Forelimb muscle (tissue), 1 donor: ENCODE results near the gene ATP9A. TPM values are rescaled to one million over a fixed set of nuclear protein-coding genes. Genes with fewer than 3 reads are reported as not detected.
"Not testable (repeated sequence)": the region's sequence is repeated elsewhere in the genome, so short reads cannot be mapped to it uniquely, and the experiment has no call there.

Experiments used
- DNase-seq: peaks from one replicate; pipeline ENCODE4 v3.0.0-alpha.2; 2013; ENCODE audit warnings: low read depth
- polyA plus RNA-seq: library from polyadenylated mRNA; unstranded; fragments of 120-200 nt; gene quantifications from one replicate; pipeline ENCODE4 v1.2.1, GENCODE V29; 2013; ENCODE audit not compliant: insufficient read length

ATP9A gene
- polyA plus RNA-seq, 1 donor: 63.3 TPM

GRCh38 chr20:51578145-51578459 lies 190.1 kb downstream of the ATP9A start:
- DNase-seq: no peak

DNA sequence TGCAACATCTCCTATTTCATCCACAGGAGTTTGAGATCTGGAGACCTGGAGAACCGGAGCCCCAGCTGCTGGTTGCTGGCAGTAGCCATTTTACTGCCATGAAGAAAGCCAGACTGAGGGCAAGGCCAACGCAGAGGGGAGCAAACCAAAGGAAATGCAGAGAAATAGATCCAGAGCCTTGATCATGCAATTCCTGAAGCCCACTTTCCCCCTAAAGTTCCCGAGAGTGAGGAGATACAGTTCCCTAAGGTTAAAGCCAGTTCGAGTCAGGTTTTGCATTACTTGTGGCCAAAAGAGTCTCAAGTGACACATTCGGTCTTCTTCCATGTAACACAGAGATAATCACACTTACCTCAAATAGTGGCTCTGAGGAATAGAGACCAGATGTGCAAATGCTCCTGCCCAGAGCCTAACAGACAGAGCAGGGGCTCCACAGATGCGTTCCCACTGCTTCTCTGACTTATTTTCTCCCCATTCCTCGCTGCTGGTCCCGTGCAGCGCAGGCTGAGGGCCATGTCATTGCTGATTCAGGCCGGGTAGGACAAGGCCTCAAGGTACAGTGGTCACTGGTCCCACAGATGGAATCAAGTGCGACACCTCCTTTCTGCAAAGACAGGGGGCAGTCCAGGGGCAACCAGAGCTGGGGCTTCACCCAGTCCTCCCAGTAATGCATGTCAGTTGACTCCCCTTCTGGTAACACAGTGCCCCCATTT lies 190.6 kb downstream of the ATP9A start:
- no peak for DNase-seq

DNA sequence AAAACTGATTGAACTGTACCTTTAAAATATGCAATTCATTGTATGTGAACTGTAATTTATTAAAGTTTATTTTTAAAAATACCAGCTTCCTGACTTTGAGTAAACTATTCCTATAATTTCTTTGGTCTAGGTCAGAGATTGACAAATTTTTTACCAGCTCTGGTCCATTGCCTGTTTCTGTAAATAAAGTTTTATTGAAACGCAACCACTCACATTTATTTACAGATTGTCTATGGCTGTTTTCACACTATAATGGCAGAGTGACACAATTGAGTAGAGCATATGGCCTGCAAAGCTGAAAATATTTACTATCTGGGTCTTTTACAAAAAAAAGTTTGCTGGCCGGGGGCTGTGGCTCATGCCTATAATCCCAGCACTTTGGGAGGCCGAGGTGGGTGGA lies 192.7 kb downstream of the ATP9A start:
- no peak for DNase-seq

DNA sequence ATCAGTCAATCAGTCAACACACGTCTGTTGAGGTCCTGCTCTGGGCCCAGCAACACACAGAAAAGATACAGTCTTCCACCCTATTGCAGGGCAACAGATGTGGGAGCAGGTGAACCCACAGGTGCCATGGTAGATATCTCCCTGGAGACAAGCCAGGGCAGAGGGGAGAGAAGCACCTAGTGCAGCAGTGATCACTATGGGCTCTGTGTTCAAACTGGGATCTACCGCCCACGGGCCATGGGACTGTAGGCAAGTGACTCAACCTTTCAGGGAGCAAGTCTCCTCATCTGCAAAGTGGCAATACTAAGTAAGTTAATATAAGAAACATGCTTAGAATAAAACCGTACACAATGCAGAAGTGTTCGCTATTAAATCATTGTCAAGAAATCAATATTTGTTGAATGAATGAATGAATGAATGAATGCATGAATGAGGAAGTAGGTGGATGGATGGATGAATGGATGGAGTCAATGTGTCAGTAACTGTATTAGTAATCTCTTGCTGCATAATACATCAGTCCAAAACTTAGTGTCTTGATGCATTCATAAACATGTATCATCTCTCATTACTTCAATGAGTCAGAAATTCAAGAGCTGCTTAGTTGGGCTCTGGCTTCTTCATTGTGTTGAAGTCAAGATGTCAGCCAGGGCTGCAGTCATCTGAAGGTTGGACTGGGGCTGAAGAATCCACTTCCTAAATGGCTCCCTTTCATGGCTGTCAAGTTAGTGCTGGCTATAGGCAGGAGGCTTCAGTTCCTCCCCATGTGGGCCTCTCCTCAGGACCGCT lies 193.7 kb downstream of the ATP9A start:
- DNase-seq: no peak

DNA sequence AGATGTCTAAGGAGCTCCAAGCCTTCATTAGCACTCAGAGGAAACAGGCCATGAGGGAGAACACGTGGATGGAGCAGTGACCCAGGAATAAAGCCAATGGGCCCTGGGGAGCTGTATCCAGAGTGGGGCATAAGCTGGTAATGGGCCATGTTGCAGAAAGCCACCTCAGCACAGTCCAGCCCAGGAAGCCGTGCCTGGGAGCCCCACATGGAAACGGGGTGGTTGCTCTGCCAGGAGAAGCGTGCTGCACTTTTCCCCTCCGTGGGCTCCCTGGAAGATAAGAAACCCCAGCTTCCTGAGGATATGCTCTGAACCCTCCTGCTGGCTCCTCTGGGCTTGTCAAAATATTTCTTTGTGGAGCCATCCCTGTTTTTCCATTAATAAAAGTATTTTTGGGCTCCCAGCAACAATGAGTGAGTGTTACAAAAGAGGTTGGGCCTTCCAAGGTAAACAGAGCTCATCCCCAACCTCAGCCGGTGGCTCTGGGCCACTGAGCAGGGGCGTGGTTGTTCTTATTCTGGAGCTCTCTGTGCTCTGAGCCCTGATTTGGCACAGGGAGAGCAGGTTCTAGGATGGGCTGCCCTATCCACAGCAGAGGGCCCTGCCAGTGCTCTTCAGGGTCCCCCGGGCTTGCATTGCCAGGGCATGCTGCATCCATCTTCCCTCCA lies 194.5 kb downstream of the ATP9A start:
- no peak for DNase-seq

DNA sequence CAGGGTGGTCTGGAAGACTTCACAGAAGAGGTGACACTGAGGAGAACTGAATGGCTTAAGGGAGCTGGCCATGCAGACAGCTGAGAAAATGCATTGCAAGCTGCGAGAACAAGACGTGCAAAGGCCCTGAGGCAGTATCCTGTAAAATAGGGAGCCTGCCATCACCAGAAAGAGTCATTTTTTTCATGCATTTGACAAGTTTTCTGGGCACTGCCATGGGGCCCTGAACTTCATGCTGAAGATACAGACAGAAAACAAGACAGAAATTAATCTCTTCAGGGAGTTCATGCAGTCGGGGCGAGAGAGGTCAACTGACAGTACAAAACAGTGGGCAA lies 196.8 kb downstream of the ATP9A start:
- no peak for DNase-seq

- DNase-seq: no peak
Measured at GRCh38 chr20:51570739-51571459, 197.3 kb downstream of the ATP9A start.

GRCh38 chr20:51569815-51570738 lies 198.1 kb downstream of the ATP9A start:
- DNase-seq: no peak

DNA sequence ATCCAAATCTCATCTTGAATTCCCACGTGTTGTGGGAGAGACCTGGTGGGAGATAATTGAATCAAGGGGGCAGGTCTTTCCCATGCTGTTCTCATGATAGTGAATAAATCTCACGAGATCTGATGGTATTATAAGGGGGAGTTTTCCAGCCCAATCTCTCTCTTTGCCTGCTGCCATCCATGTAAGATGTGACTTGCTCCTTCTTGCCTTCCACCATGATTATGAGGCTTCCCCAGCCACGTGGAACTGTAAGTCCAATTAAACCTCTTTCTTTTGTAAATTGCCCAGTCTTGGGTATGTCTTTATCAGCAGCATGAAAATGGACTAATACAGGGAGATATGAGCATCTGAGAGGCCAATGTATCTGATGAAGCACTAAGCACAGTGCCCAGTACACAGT lies 199.7 kb downstream of the ATP9A start:
- not testable (repeated sequence) for DNase-seq

GRCh38 chr20:51567622-51568021 lies 200.6 kb downstream of the ATP9A start:
- no peak for DNase-seq

DNA sequence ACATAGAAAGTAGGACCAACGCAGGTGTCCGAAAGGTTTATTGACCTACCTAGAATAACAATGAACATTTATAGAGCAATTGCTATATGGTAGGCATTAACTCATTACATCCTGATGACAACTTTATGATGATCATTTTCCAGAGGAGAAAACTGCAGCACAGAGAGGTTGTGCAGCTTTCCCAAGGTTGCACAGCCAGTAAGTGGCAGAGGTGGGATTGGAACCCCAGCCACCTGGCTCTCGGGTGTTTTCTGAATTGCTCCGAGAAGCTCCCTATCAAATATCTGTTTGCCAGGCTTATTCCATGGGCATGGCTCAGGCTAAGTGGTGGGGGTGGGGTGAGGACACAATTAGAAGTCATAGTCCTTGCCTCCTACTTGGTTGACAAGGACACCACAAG lies 201.6 kb downstream of the ATP9A start:
- DNase-seq: no peak

GRCh38 chr20:51565298-51566144 lies 202.7 kb downstream of the ATP9A start:
- DNase-seq: no peak

- peak; percentile 78 for DNase-seq
Measured at GRCh38 chr20:51563486-51564332, 204.5 kb downstream of the ATP9A start.

DNA sequence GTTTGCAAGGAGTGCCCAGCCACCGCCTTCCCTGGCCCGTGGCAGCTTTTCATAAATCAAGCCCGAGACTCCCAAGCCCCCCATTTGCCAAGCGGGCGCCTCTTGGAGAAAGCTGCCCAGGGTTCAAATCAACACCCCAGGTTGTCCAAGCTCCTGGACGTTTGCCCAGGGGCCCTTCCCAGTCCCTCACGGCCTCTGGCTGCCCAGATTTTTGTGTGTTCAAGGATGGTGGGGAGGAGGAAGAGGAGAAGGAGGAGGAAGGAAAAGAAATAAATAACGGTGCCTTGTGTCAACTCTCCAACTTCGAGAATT lies 205.1 kb downstream of the ATP9A start:
- no peak for DNase-seq

GRCh38 chr20:51562332-51563173 lies 205.6 kb downstream of the ATP9A start:
- peak; percentile 99 for DNase-seq

- no peak for DNase-seq
Measured at GRCh38 chr20:51562027-51562331, 206.2 kb downstream of the ATP9A start.

DNA sequence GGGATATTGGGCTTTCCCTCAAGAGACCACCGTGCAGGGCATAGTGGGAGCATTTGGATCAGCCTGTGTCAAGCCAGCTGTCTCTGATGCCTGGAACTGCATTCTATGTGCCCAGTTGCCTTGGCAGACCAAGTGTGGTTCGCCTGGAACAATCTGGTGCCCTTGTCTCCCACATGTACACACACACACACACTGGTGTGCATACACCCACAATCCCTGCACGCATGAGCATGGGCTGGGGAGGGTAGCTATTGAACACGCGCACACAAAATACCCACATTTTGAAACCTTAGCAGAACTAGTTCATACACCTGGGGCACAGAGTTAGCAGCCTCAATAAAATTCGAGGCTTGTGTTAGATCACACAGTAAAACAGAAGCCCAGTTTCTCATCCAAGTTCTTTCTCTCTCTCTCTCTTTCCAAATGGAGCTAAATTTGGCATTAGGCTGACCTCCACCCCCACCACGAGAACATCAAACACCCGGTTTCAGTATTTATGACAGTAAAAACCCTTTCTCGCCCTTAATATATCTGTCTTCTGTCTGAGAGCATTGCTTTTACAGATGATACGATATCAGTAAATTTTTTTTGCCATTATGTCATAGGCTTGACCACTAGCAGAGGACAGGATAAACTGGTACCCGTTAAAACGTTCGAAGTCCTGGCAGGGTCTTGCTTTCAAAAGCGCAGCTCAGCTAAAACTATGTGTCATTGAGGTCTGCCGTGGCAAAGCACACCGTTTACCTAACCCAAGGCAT lies 207.5 kb downstream of the ATP9A start:
- DNase-seq: no peak

GRCh38 chr20:51560042-51560441 lies 208.1 kb downstream of the ATP9A start:
- no peak for DNase-seq
